Fibroblast of lung (primary cell): ENCODE data around the gene RHBDF2. TPM values are rescaled to one million over a fixed set of nuclear protein-coding genes. Genes with fewer than 3 reads are reported as not detected.

Experiments used
- DNase-seq, 2 donors: peaks; one replicate each; pipeline versions ENCODE4 v3.0.0 to v3.0.0-alpha.2; 2010; ENCODE audit warnings: low read depth in 2 of 2
- H2AFZ ChIP-seq: 2 replicates; pipeline ENCODE4 v1.5.1; 2012; ENCODE audit warnings: low read length, control low read depth, inconsistent platforms
- H3K27ac ChIP-seq: 2 replicates; pipeline ENCODE4 v1.5.1; 2011; ENCODE audit warnings: low read length, control low read depth; ENCODE audit not compliant: insufficient read depth
- H3K27me3 ChIP-seq: 2 replicates; pipeline ENCODE4 v1.5.1; 2011; ENCODE audit warnings: mild to moderate bottlenecking, low read length; ENCODE audit not compliant: control insufficient read depth, insufficient read depth
- H3K36me3 ChIP-seq: 2 replicates; pipeline ENCODE4 v1.5.1; 2011; ENCODE audit warnings: low read length; ENCODE audit not compliant: control insufficient read depth, insufficient read depth
- H3K4me1 ChIP-seq: 2 replicates; pipeline ENCODE4 v1.5.1; 2011; ENCODE audit warnings: low read length; ENCODE audit not compliant: control insufficient read depth, insufficient read depth; ENCODE audit errors: extremely low read depth
- H3K4me2 ChIP-seq: 2 replicates; pipeline ENCODE4 v1.5.1; 2011; ENCODE audit warnings: low read length, control low read depth; ENCODE audit not compliant: insufficient read depth; ENCODE audit errors: extremely low read depth
- H3K4me3 ChIP-seq, 4 experiments: fragments of 200-600 bp in 1 of 4; sonication (generic) in 1 of 4; replicated peaks in 1 of 4; 2 replicates each; pipeline ENCODE4 v1.5.1; 2011 to 2016; ENCODE audit warnings: low read length in 4 of 4, low read depth in 3 of 4, mild to moderate bottlenecking in 3 of 4, control low read depth in 2 of 4, inconsistent platforms in 1 of 4, mixed read lengths in 1 of 4; ENCODE audit not compliant: insufficient read depth in 1 of 4; ENCODE audit errors: control extremely low read depth in 1 of 4
- H3K79me2 ChIP-seq: 2 replicates; pipeline ENCODE4 v1.5.1; 2012; ENCODE audit warnings: mild to moderate bottlenecking, low read length, inconsistent platforms; ENCODE audit not compliant: control insufficient read depth, insufficient read depth
- H3K9ac ChIP-seq: 2 replicates; pipeline ENCODE4 v1.5.1; 2011; ENCODE audit warnings: mild to moderate bottlenecking, low read length, control low read depth; ENCODE audit not compliant: insufficient read depth
- H3K9me3 ChIP-seq: 2 replicates; pipeline ENCODE4 v1.5.1; 2012; ENCODE audit warnings: low read depth, low read length; ENCODE audit not compliant: control insufficient read depth, insufficient read depth
- H4K20me1 ChIP-seq: 2 replicates; pipeline ENCODE4 v1.5.1; 2011; ENCODE audit warnings: low read length; ENCODE audit not compliant: control insufficient read depth, insufficient read depth; ENCODE audit errors: extremely low read depth
- EZH2 ChIP-seq: IDR thresholded peaks from 2 replicates; pipeline ENCODE4 v1.5.1; 2012; ENCODE audit warnings: low read length, control low read depth, mild to moderate bottlenecking; ENCODE audit errors: missing control alignments
- polyA plus RNA-seq, 2 donors: library from polyadenylated mRNA; depleted of rRNA in 1 of 2; stranded (reverse) in 1 of 2; unstranded in 1 of 2; fragments of >200 nt; gene quantifications; 2 replicates each; pipeline ENCODE4 v1.2.1, GENCODE V29; 2011 to 2012; ENCODE audit warnings: missing spikeins in 1 of 2
- total RNA-seq: library from RNA; depleted of rRNA; stranded (reverse); fragments of >200 nt; gene quantifications from 2 replicates; pipeline ENCODE4 v1.2.1, GENCODE V29; 2014
- TF ChIP-seq, protein P1 (sequence below), 2 donors: IDR thresholded peaks in 1 of 2; conservative IDR thresholded peaks in 1 of 2; 1 replicate in 1 of 2; 2 replicates in 1 of 2; pipeline ENCODE4 v1.5.1; 2011 to 2012; ENCODE audit warnings: low read length in 2 of 2, control low read depth in 1 of 2, inconsistent platforms in 1 of 2, low read depth in 1 of 2, mild to moderate bottlenecking in 1 of 2

The RHBDF2 gene
- total and polyA plus RNA-seq, 2 donors (not counting 1 experiment from before 2014, with no cell fraction given), result 0.94 to 5.1 TPM

DNA sequence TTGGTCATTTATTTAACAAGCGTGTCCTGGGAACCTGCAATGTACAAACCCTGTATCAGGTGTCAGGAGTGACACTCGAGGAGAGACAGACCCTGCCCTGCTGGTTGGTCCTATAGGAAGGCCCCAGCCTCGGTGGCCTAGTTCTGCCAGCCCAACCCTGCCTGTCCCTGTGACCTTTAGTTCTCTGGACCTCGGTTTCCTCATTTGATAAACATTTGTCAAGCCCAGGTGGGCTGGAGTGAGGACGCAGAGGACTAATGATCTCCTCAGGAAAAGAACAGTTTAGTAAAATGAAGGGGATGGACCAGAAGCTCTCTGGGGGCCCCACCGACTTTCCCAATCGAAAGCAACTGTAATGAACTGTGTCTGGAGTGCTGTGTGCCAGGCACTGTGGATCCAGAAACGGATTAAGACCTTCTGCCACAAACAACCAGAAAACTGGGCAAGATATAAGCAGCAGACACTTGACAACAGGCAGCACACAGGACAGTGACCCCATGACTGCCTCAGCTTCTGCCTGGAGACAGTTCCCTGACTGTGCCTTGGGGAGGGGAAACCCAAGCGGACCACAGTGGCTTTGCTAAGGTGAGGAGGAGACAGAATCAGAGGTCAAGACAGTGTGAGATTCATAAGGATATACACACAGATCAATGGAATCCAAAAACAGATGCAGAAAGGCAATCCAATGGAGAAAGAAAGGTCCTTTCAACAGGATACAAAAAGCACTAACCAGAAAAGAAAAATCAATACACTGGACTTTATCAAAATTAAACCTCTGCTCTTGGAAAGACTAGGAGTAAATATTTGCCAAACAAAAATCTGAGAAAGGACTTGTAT, 47.4 kb upstream of the RHBDF2 start:
- H3K27me3 ChIP-seq, result no peaks in the 10 kb centered on the region

DNA sequence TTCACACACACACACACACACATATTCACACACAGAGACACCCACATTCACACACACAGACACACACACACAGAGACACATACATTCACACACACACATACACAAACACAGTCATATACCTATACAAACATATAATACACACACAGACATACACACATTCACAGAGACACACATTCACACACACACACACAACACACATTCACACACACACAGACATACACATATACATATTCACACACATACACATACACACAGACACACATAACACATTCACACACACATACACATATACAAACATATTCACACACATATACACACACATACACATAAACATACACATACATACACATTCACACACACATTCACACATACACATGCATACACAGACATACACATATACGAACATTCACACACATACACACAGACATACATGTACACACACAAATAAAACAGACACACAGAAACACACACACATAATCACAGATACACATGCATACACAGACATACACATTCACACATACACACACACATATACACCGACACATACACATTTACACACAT, 46.5 kb upstream of the RHBDF2 start:
- Histone ChIP-seq H2AFZ (no peak overlapping the region), H3K36me3 (no peaks in the 10 kb centered on the region), H3K27ac (no peak overlapping the region), H3K9me3 (no peaks in the 10 kb centered on the region), H3K27me3 (no peaks in the 10 kb centered on the region), H3K4me2 (no peak overlapping the region), H3K79me2 (no peaks in the 10 kb centered on the region), H3K9ac (no peak overlapping the region), H3K4me3 (no peak overlapping the region), H3K4me1 (peaks cover 30% of the 10 kb centered on the region), H4K20me1 (no peaks in the 10 kb centered on the region)
- DNase-seq, result no peak
- TF ChIP-seq, protein P1, sequence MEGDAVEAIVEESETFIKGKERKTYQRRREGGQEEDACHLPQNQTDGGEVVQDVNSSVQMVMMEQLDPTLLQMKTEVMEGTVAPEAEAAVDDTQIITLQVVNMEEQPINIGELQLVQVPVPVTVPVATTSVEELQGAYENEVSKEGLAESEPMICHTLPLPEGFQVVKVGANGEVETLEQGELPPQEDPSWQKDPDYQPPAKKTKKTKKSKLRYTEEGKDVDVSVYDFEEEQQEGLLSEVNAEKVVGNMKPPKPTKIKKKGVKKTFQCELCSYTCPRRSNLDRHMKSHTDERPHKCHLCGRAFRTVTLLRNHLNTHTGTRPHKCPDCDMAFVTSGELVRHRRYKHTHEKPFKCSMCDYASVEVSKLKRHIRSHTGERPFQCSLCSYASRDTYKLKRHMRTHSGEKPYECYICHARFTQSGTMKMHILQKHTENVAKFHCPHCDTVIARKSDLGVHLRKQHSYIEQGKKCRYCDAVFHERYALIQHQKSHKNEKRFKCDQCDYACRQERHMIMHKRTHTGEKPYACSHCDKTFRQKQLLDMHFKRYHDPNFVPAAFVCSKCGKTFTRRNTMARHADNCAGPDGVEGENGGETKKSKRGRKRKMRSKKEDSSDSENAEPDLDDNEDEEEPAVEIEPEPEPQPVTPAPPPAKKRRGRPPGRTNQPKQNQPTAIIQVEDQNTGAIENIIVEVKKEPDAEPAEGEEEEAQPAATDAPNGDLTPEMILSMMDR (conservative IDR thresholded peaks at IDR 0.05 in 1 of 2, IDR thresholded peaks at IDR 0.05 in 1 of 2; ENCODE audit: low read depth in 1 of 2, low read length in 2 of 2), result no peak
- no peak for TF ChIP-seq EZH2

More for the DNA sequence above, 47.4 kb upstream of the RHBDF2 start:
- no peak overlapping the region for H2AFZ ChIP-seq
- no peaks in the 10 kb centered on the region for H3K9me3 ChIP-seq
- H3K4me2 ChIP-seq, result no peak overlapping the region
- no peak for DNase-seq
- TF ChIP-seq, protein P1 (conservative IDR thresholded peaks at IDR 0.05 in 1 of 2, IDR thresholded peaks at IDR 0.05 in 1 of 2; ENCODE audit: low read depth in 1 of 2, low read length in 2 of 2), result no peak
- no peak for TF ChIP-seq EZH2
- no peaks in the 10 kb centered on the region for H4K20me1 ChIP-seq
- H3K9ac ChIP-seq, result no peak overlapping the region
- H3K79me2 ChIP-seq, result no peaks in the 10 kb centered on the region
- H3K4me1 ChIP-seq, result peaks cover 29% of the 10 kb centered on the region
- H3K36me3 ChIP-seq, result no peaks in the 10 kb centered on the region
- no peak overlapping the region for H3K4me3 ChIP-seq
- H3K27ac ChIP-seq, result no peak overlapping the region

DNA sequence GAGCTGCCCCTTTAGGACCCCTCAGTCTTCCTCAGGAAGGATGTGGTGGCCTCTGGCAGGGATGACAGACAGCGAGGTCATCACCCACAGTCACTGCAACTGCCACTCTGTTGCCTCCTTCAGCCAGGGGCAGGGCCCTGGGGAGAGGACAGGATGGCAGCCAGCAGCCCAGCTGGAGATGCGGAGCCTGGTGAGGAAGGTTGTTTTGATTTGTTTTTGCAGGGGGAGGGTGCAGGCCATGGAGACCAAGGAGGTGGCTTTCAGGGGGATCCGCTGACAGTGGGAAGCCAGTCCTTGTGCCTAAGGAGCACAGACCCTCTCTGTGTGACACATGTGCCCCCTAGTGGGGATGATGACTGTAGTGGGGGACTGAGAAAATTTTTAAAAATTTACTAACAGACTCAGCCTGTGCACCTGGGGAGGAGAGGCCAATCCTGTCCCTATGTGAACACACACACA, 46.0 kb upstream of the RHBDF2 start:
- Histone ChIP-seq H3K27me3 (no peaks in the 10 kb centered on the region), H4K20me1 (no peaks in the 10 kb centered on the region), H3K4me1 (peaks cover 30% of the 10 kb centered on the region), H3K4me3 (no peak overlapping the region), H3K9ac (peak overlapping the region; percentile 52), H3K36me3 (no peaks in the 10 kb centered on the region), H3K4me2 (peak overlapping the region; percentile 21), H3K27ac (peak overlapping the region; percentile 88), H3K79me2 (no peaks in the 10 kb centered on the region), H2AFZ (no peak overlapping the region), H3K9me3 (no peaks in the 10 kb centered on the region)
- TF ChIP-seq EZH2, result no peak
- TF ChIP-seq, protein P1 (conservative IDR thresholded peaks at IDR 0.05 in 1 of 2, IDR thresholded peaks at IDR 0.05 in 1 of 2; ENCODE audit: low read depth in 1 of 2, low read length in 2 of 2), result peak; percentile 72 to 77
- DNase-seq, result peak; percentile 59 to 88
